Gastroesophageal sphincter (tissue), 4 donors: ENCODE measurements around the gene GATA3. TPM values are rescaled to one million over a fixed set of nuclear protein-coding genes. Genes with fewer than 3 reads are reported as not detected.
A peak's percentile ranks its signal among the peaks of the same experiment; 100 is the strongest.

ENCODE experiments used
- ATAC-seq: fragments of 150-250 bp; one replicate; pipeline ENCODE4 v1.9.1; 2016; ENCODE audit warnings: mild to moderate bottlenecking, moderate library complexity
- H3K27ac ChIP-seq, 4 donors: fragments of 200-600 bp; sonication (generic) in 3 of 4; 1 replicate in 3 of 4; 2 replicates in 1 of 4; pipeline ENCODE4 v1.5.1; 2016 to 2019
- H3K27me3 ChIP-seq: fragments of 200-600 bp; sonication (generic); one replicate; pipeline ENCODE4 v1.5.1; 2019
- H3K36me3 ChIP-seq, 2 donors: fragments of 200-600 bp; sonication (generic); one replicate each; pipeline ENCODE4 v1.5.1; 2019; ENCODE audit warnings: control low read depth in 1 of 2
- H3K4me1 ChIP-seq, 3 donors: fragments of 200-600 bp; sonication (generic); 1 replicate in 2 of 3; 2 replicates in 1 of 3; pipeline ENCODE4 v1.5.1; 2016 to 2019; ENCODE audit warnings: control low read depth in 2 of 3
- H3K4me3 ChIP-seq, 2 donors: fragments of 200-600 bp; sonication (generic); one replicate each; pipeline ENCODE4 v1.5.1; 2019; ENCODE audit warnings: mild to moderate bottlenecking in 1 of 2, moderate library complexity in 1 of 2
- H3K9me3 ChIP-seq, 3 donors: fragments of 200-600 bp; sonication (generic); one replicate each; pipeline ENCODE4 v1.5.1; 2017 to 2019; ENCODE audit warnings: control low read depth in 2 of 3
- EP300 ChIP-seq: sonication (generic); formaldehyde crosslinking; IDR thresholded peaks from one replicate; pipeline ENCODE4 v1.6.1; 2017; ENCODE audit warnings: antibody characterized with exemption, mild to moderate bottlenecking
- POLR2A ChIP-seq, 2 donors: fragments of 450-650 bp; IDR thresholded peaks; one replicate each; pipeline ENCODE4 v1.6.1; 2017; ENCODE audit warnings: antibody characterized with exemption in 2 of 2, mild to moderate bottlenecking in 2 of 2, moderate library complexity in 1 of 2
- POLR2AphosphoS5 ChIP-seq: sonication (generic); formaldehyde crosslinking; IDR thresholded peaks from one replicate; pipeline ENCODE4 v1.6.1; 2017; ENCODE audit warnings: antibody characterized with exemption
- WGBS, 2 donors: methylation state at CpG; one replicate each; pipeline ENCODE4 v1.1.5; 2018; ENCODE audit warnings: low coverage in 1 of 2; 5-methylcytosine and 5-hydroxymethylcytosine counted together
- total RNA-seq, 4 donors: library from RNA; depleted of rRNA; stranded (reverse); fragments of >200 nt; gene quantifications; one replicate each; pipeline ENCODE4 v1.1.0, GENCODE V29; 2016
- TF ChIP-seq, protein P1 (sequence below), 4 experiments: fragments of 200-600 bp in 2 of 4; fragments of 450-650 bp in 2 of 4; sonication (generic) in 1 of 4; IDR thresholded peaks; one replicate each; pipeline ENCODE4 v1.5.1; 2017 to 2019; ENCODE audit warnings: antibody characterized with exemption in 4 of 4, mild to moderate bottlenecking in 2 of 4, moderate library complexity in 2 of 4

Gene GATA3
- total RNA-seq, 4 donors from 2014 or later = 0.35 TPM; not detected in 3

- H3K27ac ChIP-seq = no peak overlapping the region
- peaks cover 100% of the 10 kb centered on the region for H3K27me3 ChIP-seq
- ATAC-seq = no peak
- H3K4me3 ChIP-seq = peak overlapping the region in 1 of 2 donors; percentile 48
- no peaks in the 10 kb centered on the region for H3K9me3 ChIP-seq
- no peak for TF ChIP-seq POLR2AphosphoS5
- TF ChIP-seq, protein P1, sequence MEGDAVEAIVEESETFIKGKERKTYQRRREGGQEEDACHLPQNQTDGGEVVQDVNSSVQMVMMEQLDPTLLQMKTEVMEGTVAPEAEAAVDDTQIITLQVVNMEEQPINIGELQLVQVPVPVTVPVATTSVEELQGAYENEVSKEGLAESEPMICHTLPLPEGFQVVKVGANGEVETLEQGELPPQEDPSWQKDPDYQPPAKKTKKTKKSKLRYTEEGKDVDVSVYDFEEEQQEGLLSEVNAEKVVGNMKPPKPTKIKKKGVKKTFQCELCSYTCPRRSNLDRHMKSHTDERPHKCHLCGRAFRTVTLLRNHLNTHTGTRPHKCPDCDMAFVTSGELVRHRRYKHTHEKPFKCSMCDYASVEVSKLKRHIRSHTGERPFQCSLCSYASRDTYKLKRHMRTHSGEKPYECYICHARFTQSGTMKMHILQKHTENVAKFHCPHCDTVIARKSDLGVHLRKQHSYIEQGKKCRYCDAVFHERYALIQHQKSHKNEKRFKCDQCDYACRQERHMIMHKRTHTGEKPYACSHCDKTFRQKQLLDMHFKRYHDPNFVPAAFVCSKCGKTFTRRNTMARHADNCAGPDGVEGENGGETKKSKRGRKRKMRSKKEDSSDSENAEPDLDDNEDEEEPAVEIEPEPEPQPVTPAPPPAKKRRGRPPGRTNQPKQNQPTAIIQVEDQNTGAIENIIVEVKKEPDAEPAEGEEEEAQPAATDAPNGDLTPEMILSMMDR (IDR thresholded peaks at IDR 0.05) = no peak
- TF ChIP-seq EP300 = no peak
- no peak for TF ChIP-seq POLR2A (IDR thresholded peaks at IDR 0.05)
- 10% methylated on average over 2 of the region's 29 CpGs; no CpG with 5 or more reads in 1 of the 2 donors for WGBS, 2 donors
- no peaks in the 10 kb centered on the region for H3K36me3 ChIP-seq
- H3K4me1 ChIP-seq = peaks cover 0 to 82% (median 46%) of the 10 kb centered on the region in 3 donors
These were observed 2.6 kb upstream of the GATA3 start for GRCh38 chr10:8051851-8052257.

GRCh38 chr10:8052341-8052955, 2.0 kb upstream of the GATA3 start:
- Histone ChIP-seq H3K4me1 (peaks cover 0 to 82% (median 46%) of the 10 kb centered on the region in 3 donors), H3K36me3 (no peaks in the 10 kb centered on the region), H3K4me3 (no peak overlapping the region), H3K27me3 (peaks cover 98% of the 10 kb centered on the region), H3K9me3 (no peaks in the 10 kb centered on the region), H3K27ac (no peak overlapping the region)
- WGBS, 2 donors = 9 to 20% methylated on average over 28 to 32 of the region's 32 CpGs
- TF ChIP-seq EP300 (no peak), POLR2AphosphoS5 (no peak), POLR2A (IDR thresholded peaks at IDR 0.05) (no peak)
- TF ChIP-seq, protein P1 (IDR thresholded peaks at IDR 0.05) = no peak
- no peak for ATAC-seq

DNA sequence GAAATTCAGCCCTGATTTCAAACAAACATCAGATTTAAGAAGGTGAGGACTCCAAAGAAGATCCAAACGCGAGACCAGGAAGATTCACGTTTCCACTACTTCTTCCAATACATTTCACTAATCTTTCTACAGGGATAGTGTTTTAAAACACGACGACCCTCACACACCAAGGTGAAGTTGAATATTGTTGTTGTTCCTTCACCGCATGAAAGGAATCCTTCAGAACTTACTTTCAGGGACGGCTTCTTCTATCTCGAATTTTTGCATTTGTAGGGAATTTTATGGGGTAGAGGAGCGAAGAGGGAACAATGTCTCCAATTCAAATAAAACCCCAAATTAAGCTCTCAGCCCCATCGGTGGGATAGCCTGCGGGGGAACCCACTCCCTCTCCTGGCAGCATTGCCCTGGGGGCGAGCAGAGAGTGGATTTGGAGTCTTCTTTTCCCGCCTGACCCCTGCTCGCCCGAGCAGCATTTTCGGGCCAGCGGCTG, 1.5 kb upstream of the GATA3 start:
- Histone ChIP-seq H3K4me3 (peak overlapping the region in 1 of 2 donors; percentile 51), H3K36me3 (no peaks in the 10 kb centered on the region), H3K27ac (no peak overlapping the region), H3K4me1 (peaks cover 0 to 82% (median 46%) of the 10 kb centered on the region in 3 donors), H3K27me3 (peaks cover 98% of the 10 kb centered on the region), H3K9me3 (no peaks in the 10 kb centered on the region)
- TF ChIP-seq POLR2A (IDR thresholded peaks at IDR 0.05) = no peak
- TF ChIP-seq, protein P1 (IDR thresholded peaks at IDR 0.05) = no peak
- TF ChIP-seq POLR2AphosphoS5 = no peak
- TF ChIP-seq EP300 = no peak
- 14 to 16% methylated on average over 8 to 14 of the region's 17 CpGs for WGBS, 2 donors
- no peak for ATAC-seq

- H3K27me3 ChIP-seq = peaks cover 98% of the 10 kb centered on the region
- TF ChIP-seq POLR2A (IDR thresholded peaks at IDR 0.05) (no peak), EP300 (no peak)
- TF ChIP-seq, protein P1 (IDR thresholded peaks at IDR 0.05) = peak in 3 of 4 experiments; percentile 29 to 68 (median 44)
- H3K4me1 ChIP-seq = peaks cover 0 to 75% (median 46%) of the 10 kb centered on the region in 3 donors
- 2 to 3% methylated on average over 13 of the region's 60 CpGs for WGBS, 2 donors
- H3K9me3 ChIP-seq = no peaks in the 10 kb centered on the region
- no peaks in the 10 kb centered on the region for H3K36me3 ChIP-seq
- H3K4me3 ChIP-seq = peak overlapping the region in 1 of 2 donors; percentile 51
- H3K27ac ChIP-seq = no peak overlapping the region
- ATAC-seq = peak; percentile 77
These were observed 843 bp upstream of the GATA3 start for GRCh38 chr10:8053446-8054243.
